ENCODE data around the gene GRM4. TPM values are rescaled to one million over a fixed set of nuclear protein-coding genes. Genes with fewer than 3 reads are reported as not detected.

The GRM4 gene
- total and polyA plus RNA-seq, 10 of the 15 experiments (the other 5 are each of a cell fraction or from before 2014, with no cell fraction given): 0.01 to 0.31 (median 0.05) TPM; not detected in 2

DNA sequence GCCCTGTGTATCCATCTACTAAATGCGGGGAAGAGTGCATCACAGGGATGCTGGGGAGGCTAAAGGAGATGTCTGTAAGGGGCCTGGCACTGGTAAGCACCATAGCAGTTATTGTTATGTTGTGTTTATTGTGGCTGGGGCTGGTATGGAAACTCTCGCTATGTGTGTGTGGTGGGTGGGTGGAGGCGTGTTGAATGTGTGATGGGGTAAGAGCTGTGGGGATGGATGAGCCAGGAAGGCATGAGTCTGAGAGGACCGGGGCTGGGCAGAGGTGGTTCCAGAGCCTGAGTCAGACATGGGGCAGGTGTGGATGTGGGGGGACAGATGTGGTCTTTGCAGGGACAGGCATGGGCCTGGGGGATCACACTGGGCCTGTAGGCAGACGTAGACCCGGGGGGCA lies 88.1 kb downstream of the GRM4 start:
- H3K9ac ChIP-seq (ENCODE audit: control insufficient read depth, insufficient read depth, low read length): no peak overlapping the region
- no peaks in the 10 kb centered on the region for H3K4me1 ChIP-seq (ENCODE audit: control insufficient read depth, insufficient read depth, low read length)
- no peak overlapping the region for H3K4me3 ChIP-seq
- H3K4me2 ChIP-seq (ENCODE audit: control insufficient read depth, insufficient read depth): no peak overlapping the region
- ChIA-PET SMC1A (ENCODE audit: uncharacterized antibody, unreplicated experiment) (no interaction called here), POLR2A (no interaction called here), RAD21 (ENCODE audit: unreplicated experiment) (no interaction called here), CTCF (interaction anchor here (1.1 kb wide), 1 partner anchor 98 kb away, joined by 3 read pairs; no protein-coding TSS in a partner anchor)
- no peak for DNase-seq (ENCODE audit: low read depth, low spot score)
- H2AFZ ChIP-seq (ENCODE audit: control insufficient read depth, low read depth, low read length): no peak overlapping the region
- BruUV-seq (replicated peaks): no TSS peak
- intact Hi-C loops (cut with micrococcal nuclease; ENCODE audit: unreplicated experiment) (no loop called here), in situ Hi-C loops (cut with MboI) (loop anchor here (10.0 kb wide), 1 partner anchor 97 kb away; no protein-coding TSS in a partner anchor)
- H3K27me3 ChIP-seq (replicated peaks in 1 of 2; ENCODE audit: control insufficient read depth in 2 of 2, insufficient read depth in 2 of 2, low read length in 1 of 2): peaks cover 0 to 3% of the 10 kb centered on the region in 2 experiments; a peak in 3 of 4 replicates
- no peaks in the 10 kb centered on the region for H3K36me3 ChIP-seq (ENCODE audit: control insufficient read depth in 2 of 2, insufficient read depth in 2 of 2, low read length in 1 of 2)
- no peak overlapping the region for H3K27ac ChIP-seq (ENCODE audit: control insufficient read depth, insufficient read depth)
- no peak for ATAC-seq
- no peaks in the 10 kb centered on the region for H3K9me3 ChIP-seq (replicated peaks; ENCODE audit: control insufficient read depth, insufficient read depth, low read length)
- WGBS (ENCODE audit: insufficient coverage, insufficient replicate concordance, low lambda C conversion rate, missing lambda C conversion rate): 10% methylated on average over 6 of the region's 6 CpGs
- no peaks in the 10 kb centered on the region for H4K20me1 ChIP-seq (ENCODE audit: control insufficient read depth, insufficient read depth)
- FAIRE-seq: no peak
- H3K79me2 ChIP-seq (ENCODE audit: control insufficient read depth, insufficient read depth, low read length): no peaks in the 10 kb centered on the region
- TF ChIP-seq SREBF1 (IDR thresholded peaks at IDR 0.05; ENCODE audit: low read length): no peak
- TF ChIP-seq GABPA (IDR thresholded peaks at IDR 0.05; ENCODE audit: low read depth): no peak
- no peak for TF ChIP-seq DPF2 (IDR thresholded peaks at IDR 0.05)
- TF ChIP-seq, protein P1, sequence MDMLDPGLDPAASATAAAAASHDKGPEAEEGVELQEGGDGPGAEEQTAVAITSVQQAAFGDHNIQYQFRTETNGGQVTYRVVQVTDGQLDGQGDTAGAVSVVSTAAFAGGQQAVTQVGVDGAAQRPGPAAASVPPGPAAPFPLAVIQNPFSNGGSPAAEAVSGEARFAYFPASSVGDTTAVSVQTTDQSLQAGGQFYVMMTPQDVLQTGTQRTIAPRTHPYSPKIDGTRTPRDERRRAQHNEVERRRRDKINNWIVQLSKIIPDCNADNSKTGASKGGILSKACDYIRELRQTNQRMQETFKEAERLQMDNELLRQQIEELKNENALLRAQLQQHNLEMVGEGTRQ (IDR thresholded peaks at IDR 0.05; ENCODE audit: borderline replicate concordance, low read depth, low read length): no peak
- no peak for TF ChIP-seq GATAD2B (conservative IDR thresholded peaks at IDR 0.05; ENCODE audit: low read depth)
- TF ChIP-seq JUNB (IDR thresholded peaks at IDR 0.05): no peak
- TF ChIP-seq, protein P2, sequence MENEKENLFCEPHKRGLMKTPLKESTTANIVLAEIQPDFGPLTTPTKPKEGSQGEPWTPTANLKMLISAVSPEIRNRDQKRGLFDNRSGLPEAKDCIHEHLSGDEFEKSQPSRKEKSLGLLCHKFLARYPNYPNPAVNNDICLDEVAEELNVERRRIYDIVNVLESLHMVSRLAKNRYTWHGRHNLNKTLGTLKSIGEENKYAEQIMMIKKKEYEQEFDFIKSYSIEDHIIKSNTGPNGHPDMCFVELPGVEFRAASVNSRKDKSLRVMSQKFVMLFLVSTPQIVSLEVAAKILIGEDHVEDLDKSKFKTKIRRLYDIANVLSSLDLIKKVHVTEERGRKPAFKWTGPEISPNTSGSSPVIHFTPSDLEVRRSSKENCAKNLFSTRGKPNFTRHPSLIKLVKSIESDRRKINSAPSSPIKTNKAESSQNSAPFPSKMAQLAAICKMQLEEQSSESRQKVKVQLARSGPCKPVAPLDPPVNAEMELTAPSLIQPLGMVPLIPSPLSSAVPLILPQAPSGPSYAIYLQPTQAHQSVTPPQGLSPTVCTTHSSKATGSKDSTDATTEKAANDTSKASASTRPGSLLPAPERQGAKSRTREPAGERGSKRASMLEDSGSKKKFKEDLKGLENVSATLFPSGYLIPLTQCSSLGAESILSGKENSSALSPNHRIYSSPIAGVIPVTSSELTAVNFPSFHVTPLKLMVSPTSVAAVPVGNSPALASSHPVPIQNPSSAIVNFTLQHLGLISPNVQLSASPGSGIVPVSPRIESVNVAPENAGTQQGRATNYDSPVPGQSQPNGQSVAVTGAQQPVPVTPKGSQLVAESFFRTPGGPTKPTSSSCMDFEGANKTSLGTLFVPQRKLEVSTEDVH (IDR thresholded peaks at IDR 0.05; ENCODE audit: low read depth, partially characterized antibody): no peak

All from GM12878 (cell line).